ENCODE results near the gene AKAP13.

DNA sequence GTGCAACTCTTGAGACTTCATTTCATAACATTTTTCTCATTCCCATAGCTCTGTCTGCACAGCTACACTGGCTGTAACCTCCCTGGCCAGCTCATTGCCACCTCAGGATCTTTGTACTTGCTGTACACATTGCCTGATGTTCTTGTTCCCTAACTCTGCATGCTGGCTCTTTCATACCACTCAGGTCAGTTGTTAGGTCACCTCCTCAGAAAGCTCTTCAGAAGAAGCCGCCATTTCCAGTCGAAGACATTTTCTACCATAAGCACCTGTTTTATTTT, 176.2 kb downstream of the AKAP13 start:
- TF ChIP-seq CTCF (conservative IDR thresholded peaks at IDR 0.05) (no peak), ZFX (IDR thresholded peaks at IDR 0.05) (no peak)

Measured in C4-2B (cell line).